SK-N-SH (cell line): ENCODE results near the gene SF3A2.

Source experiments
- CHD2 ChIP-seq: fragments of 150-350 bp; IDR thresholded peaks from 2 replicates; pipeline ENCODE4 v1.6.1; 2018; ENCODE audit warnings: low read length; ENCODE audit not compliant: partially characterized antibody
- CTCF ChIP-seq: fragments of 200-600 bp; sonication (generic); IDR thresholded peaks from 2 replicates; pipeline ENCODE4 v1.6.1; 2017; ENCODE audit warnings: antibody characterized with exemption, mild to moderate bottlenecking, moderate library complexity
- JUND ChIP-seq: IDR thresholded peaks from 2 replicates; pipeline ENCODE4 v1.4.0; 2012
- MXI1 ChIP-seq: IDR thresholded peaks from 2 replicates; pipeline ENCODE4 v1.6.1; 2012; ENCODE audit warnings: mild to moderate bottlenecking, low read depth, low read length, improper control_type of control experiment
- POLR2AphosphoS5 ChIP-seq: IDR thresholded peaks from 2 replicates; pipeline ENCODE4 v1.6.1; 2012; ENCODE audit warnings: low read depth, low read length
- RAD21 ChIP-seq: IDR thresholded peaks from 2 replicates; pipeline ENCODE4 v1.6.1; 2012; ENCODE audit warnings: mild to moderate bottlenecking, low read length
- REST ChIP-seq: IDR thresholded peaks from 2 replicates; pipeline ENCODE4 v1.6.1; 2012; ENCODE audit warnings: mild to moderate bottlenecking, low read depth, low read length, moderate library complexity
- RFX5 ChIP-seq: IDR thresholded peaks from 2 replicates; pipeline ENCODE4 v1.6.1; 2012; ENCODE audit warnings: mild to moderate bottlenecking, improper control_type of control experiment, low read length
- SMC3 ChIP-seq: IDR thresholded peaks from 2 replicates; pipeline ENCODE4 v1.6.1; 2012; ENCODE audit warnings: low read depth, low read length, improper control_type of control experiment
- TAF1 ChIP-seq: IDR thresholded peaks from 2 replicates; pipeline ENCODE4 v1.6.1; 2012; ENCODE audit warnings: low read depth, mild to moderate bottlenecking, low read length, moderate library complexity, borderline replicate concordance
- TF ChIP-seq, protein P1 (sequence below): fragments of 150-350 bp; IDR thresholded peaks from 2 replicates; pipeline ENCODE4 v1.6.1; 2017; ENCODE audit warnings: antibody characterized with exemption, low read length, low read depth, borderline replicate concordance

DNA sequence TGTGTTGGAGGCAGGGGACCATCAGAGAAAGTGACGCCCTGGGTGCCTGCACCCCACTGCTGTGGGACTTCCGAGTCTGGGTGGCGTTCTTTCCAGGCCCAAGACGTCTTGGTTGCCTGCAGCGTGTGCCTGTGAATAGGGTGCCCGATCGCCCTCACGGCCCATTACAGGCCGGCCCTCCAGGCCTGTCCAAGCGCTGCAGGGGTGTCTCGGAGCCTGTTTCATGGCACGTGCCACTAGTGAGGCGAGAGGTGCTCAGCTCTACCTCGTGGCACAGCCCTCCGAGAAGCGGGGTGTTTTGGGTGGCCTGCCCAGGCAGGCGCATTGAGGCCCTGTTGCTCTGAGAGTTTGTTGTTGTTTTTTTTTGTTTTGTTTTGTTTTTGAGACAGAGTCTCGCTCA, 42.8 kb upstream of the SF3A2 start:
- no peak for TF ChIP-seq CTCF
- TF ChIP-seq REST, result no peak
- TF ChIP-seq TAF1, result no peak
- no peak for TF ChIP-seq JUND
- no peak for TF ChIP-seq RAD21
- TF ChIP-seq SMC3, result no peak
- TF ChIP-seq, protein P1, sequence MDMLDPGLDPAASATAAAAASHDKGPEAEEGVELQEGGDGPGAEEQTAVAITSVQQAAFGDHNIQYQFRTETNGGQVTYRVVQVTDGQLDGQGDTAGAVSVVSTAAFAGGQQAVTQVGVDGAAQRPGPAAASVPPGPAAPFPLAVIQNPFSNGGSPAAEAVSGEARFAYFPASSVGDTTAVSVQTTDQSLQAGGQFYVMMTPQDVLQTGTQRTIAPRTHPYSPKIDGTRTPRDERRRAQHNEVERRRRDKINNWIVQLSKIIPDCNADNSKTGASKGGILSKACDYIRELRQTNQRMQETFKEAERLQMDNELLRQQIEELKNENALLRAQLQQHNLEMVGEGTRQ, result no peak
- TF ChIP-seq MXI1, result no peak
- no peak for TF ChIP-seq POLR2AphosphoS5
- TF ChIP-seq RFX5, result no peak
- no peak for TF ChIP-seq CHD2
